CD14-positive monocyte (primary cell): ENCODE results near the gene OSBPL9. TPM values are rescaled to one million over a fixed set of nuclear protein-coding genes. Genes with fewer than 3 reads are reported as not detected.
"Not testable (repeated sequence)": the region's sequence is repeated elsewhere in the genome, so short reads cannot be mapped to it uniquely, and the experiment has no call there.

ENCODE experiments used
- DNase-seq, 3 donors: peaks; one replicate each; pipeline ENCODE4 v3.0.0-alpha.2; 2011 to 2022
- H2AFZ ChIP-seq: 2 replicates; pipeline ENCODE4 v1.6.0; 2012; ENCODE audit warnings: mild to moderate bottlenecking, low read depth, low read length, inconsistent platforms; ENCODE audit not compliant: insufficient read depth, poor library complexity, severe bottlenecking
- H3K27ac ChIP-seq, 2 donors: 1 replicate in 1 of 2; 2 replicates in 1 of 2; pipeline ENCODE4 v1.5.1; 2012 to 2013; ENCODE audit warnings: low read length in 2 of 2, control low read depth in 1 of 2, inconsistent platforms in 1 of 2, low read depth in 1 of 2, mild to moderate bottlenecking in 1 of 2
- H3K27me3 ChIP-seq, 2 donors: one replicate each; pipeline versions ENCODE4 v1.6.0 to v1.6.1; 2011 to 2013; ENCODE audit warnings: low read length in 2 of 2; ENCODE audit not compliant: control insufficient read depth in 2 of 2, insufficient read depth in 2 of 2
- H3K36me3 ChIP-seq, 2 donors: replicated peaks in 1 of 2; 1 replicate in 1 of 2; 2 replicates in 1 of 2; pipeline versions ENCODE4 v1.5.1 to v1.6.1; 2012 to 2013; ENCODE audit warnings: low read length in 2 of 2, control low read depth in 1 of 2, inconsistent platforms in 1 of 2, mild to moderate bottlenecking in 1 of 2; ENCODE audit not compliant: insufficient read depth in 2 of 2, control insufficient read depth in 1 of 2
- H3K4me1 ChIP-seq, 2 donors: 1 replicate in 1 of 2; 2 replicates in 1 of 2; pipeline versions ENCODE4 v1.5.1 to v1.6.1; 2012 to 2013; ENCODE audit warnings: low read length in 2 of 2, control low read depth in 1 of 2, inconsistent platforms in 1 of 2, mild to moderate bottlenecking in 1 of 2, moderate library complexity in 1 of 2; ENCODE audit not compliant: insufficient read depth in 2 of 2, control insufficient read depth in 1 of 2
- H3K4me2 ChIP-seq: replicated peaks from 2 replicates; pipeline ENCODE3; 2012; ENCODE audit warnings: low read length, moderate library complexity, mild to moderate bottlenecking; ENCODE audit not compliant: poor library complexity, severe bottlenecking; ENCODE audit errors: extremely low read depth
- H3K4me3 ChIP-seq, 3 experiments: fragments of 200-600 bp in 1 of 3; sonication (generic) in 1 of 3; replicated peaks in 1 of 3; 1 replicate in 2 of 3; 2 replicates in 1 of 3; pipeline ENCODE4 v1.5.1; 2011 to 2013; ENCODE audit warnings: low read length in 3 of 3, mild to moderate bottlenecking in 3 of 3, control low read depth in 2 of 3, low read depth in 2 of 3, inconsistent platforms in 1 of 3, moderate library complexity in 1 of 3
- H3K79me2 ChIP-seq: 2 replicates; pipeline ENCODE4 v1.6.0; 2012; ENCODE audit warnings: mild to moderate bottlenecking, control low read depth, inconsistent platforms, low read length, moderate library complexity; ENCODE audit not compliant: insufficient read depth
- H3K9ac ChIP-seq: 2 replicates; pipeline ENCODE4 v1.6.0; 2017; ENCODE audit warnings: low read length, mild to moderate bottlenecking; ENCODE audit not compliant: insufficient read depth, poor library complexity, severe bottlenecking
- H3K9me3 ChIP-seq, 2 donors: replicated peaks in 1 of 2; 1 replicate in 1 of 2; 2 replicates in 1 of 2; pipeline versions ENCODE4 v1.5.1 to v1.6.1; 2012 to 2013; ENCODE audit warnings: low read length in 2 of 2, control low read depth in 1 of 2; ENCODE audit not compliant: control insufficient read depth in 1 of 2, insufficient read depth in 1 of 2
- H4K20me1 ChIP-seq: 2 replicates; pipeline ENCODE4 v1.6.0; 2012; ENCODE audit warnings: mild to moderate bottlenecking, low read length, control low read depth, moderate library complexity; ENCODE audit not compliant: insufficient read depth
- H3K27ac Mint-ChIP-seq, 7 donors: one replicate each; pipeline ENCODE4 v1.8.0; 2020; ENCODE audit warnings: mild to moderate bottlenecking in 7 of 7, mixed read lengths in 7 of 7, moderate library complexity in 6 of 7, inconsistent platforms in 2 of 7
- H3K27me3 Mint-ChIP-seq, 3 donors: one replicate each; pipeline ENCODE4 v1.8.0; 2021 to 2022; ENCODE audit warnings: low read depth in 3 of 3, mild to moderate bottlenecking in 3 of 3, mixed read lengths in 3 of 3, moderate library complexity in 3 of 3, inconsistent platforms in 1 of 3
- H3K36me3 Mint-ChIP-seq, 2 donors: one replicate each; pipeline ENCODE4 v1.8.0; 2020; ENCODE audit warnings: mixed read lengths in 2 of 2, inconsistent platforms in 1 of 2, mild to moderate bottlenecking in 1 of 2
- H3K4me1 Mint-ChIP-seq: one replicate; pipeline ENCODE4 v1.8.0; 2020; ENCODE audit warnings: mild to moderate bottlenecking, mixed read lengths
- H3K4me3 Mint-ChIP-seq, 2 donors: one replicate each; pipeline ENCODE4 v1.8.0; 2020; ENCODE audit warnings: mild to moderate bottlenecking in 2 of 2, mixed read lengths in 2 of 2, moderate library complexity in 1 of 2
- H3K9me3 Mint-ChIP-seq, 7 donors: one replicate each; pipeline ENCODE4 v1.8.0; 2020 to 2022; ENCODE audit warnings: mixed read lengths in 7 of 7, mild to moderate bottlenecking in 6 of 7, moderate library complexity in 6 of 7, inconsistent platforms in 2 of 7
- CTCF ChIP-seq: fragments of 200-600 bp; IDR thresholded peaks from one replicate; pipeline ENCODE4 v1.8.0; 2022; ENCODE audit warnings: antibody characterized with exemption, mild to moderate bottlenecking
- WGBS: methylation state at CpG from one replicate; pipeline ENCODE4 v1.1.5; 2013; ENCODE audit warnings: missing lambda C conversion rate; ENCODE audit not compliant: insufficient coverage; 5-methylcytosine and 5-hydroxymethylcytosine counted together
- intact Hi-C, 2 donors: fragments of 100-400 bp; cut with micrococcal nuclease; formaldehyde crosslinking; loops; one replicate each; pipeline versions ENCODE4 v1.15.0 to v1.15.1; 2023
- polyA plus RNA-seq, 3 donors: library from polyadenylated mRNA; depleted of rRNA in 1 of 3; unstranded in 2 of 3; stranded (reverse) in 1 of 3; fragments of 300-500 nt in 2 of 3; fragments of >200 nt in 1 of 3; fragmentation: Illumina TruSeq in 2 of 3; gene quantifications; 1 replicate in 2 of 3; 2 replicates in 1 of 3; pipeline ENCODE4 v1.2.3, GENCODE V29; 2012 to 2021

The OSBPL9 gene
- polyA plus RNA-seq, 3 donors = 22.2 to 41.4 (median 31.3) TPM

- Mint-ChIP-seq H3K4me1 (peaks cover 37% of the 10 kb centered on the region), H3K36me3 (peaks cover 2 to 5% of the 10 kb centered on the region in 2 donors), H3K27ac (peak overlapping the region in 1 of 7 donors; percentile 7), H3K9me3 (peaks cover 0 to 1% (median 0%) of the 10 kb centered on the region in 7 donors), H3K4me3 (no peak overlapping the region), H3K27me3 (peaks cover 0 to 1% (median 0%) of the 10 kb centered on the region in 3 donors)
- no peak for TF ChIP-seq CTCF
- Histone ChIP-seq H3K9me3 (no peaks in the 10 kb centered on the region), H3K9ac (no peak overlapping the region), H3K4me3 (no peak overlapping the region), H3K27me3 (no peaks in the 10 kb centered on the region), H3K27ac (no peak overlapping the region), H4K20me1 (peaks cover 69% of the 10 kb centered on the region), H2AFZ (no peak overlapping the region), H3K4me2 (no peak overlapping the region), H3K79me2 (peaks cover 68% of the 10 kb centered on the region), H3K4me1 (peaks cover 16 to 18% of the 10 kb centered on the region in 2 donors), H3K36me3 (no peaks in the 10 kb centered on the region)
- WGBS = 100% methylated on average over 2 of the region's 4 CpGs
- no peak for DNase-seq
- intact Hi-C loops = no loop called here
Observed at GRCh38 chr1:51732701-51733425, 116.0 kb downstream of the OSBPL9 start.

GRCh38 chr1:51733426-51733774, 116.5 kb downstream of the OSBPL9 start:
- H3K36me3 ChIP-seq, H3K4me3 ChIP-seq, H3K4me2 ChIP-seq, H3K27me3 Mint-ChIP-seq, intact Hi-C loops, H3K9me3 ChIP-seq, DNase-seq, H3K4me3 Mint-ChIP-seq, H3K27me3 ChIP-seq, H3K36me3 Mint-ChIP-seq, H2AFZ ChIP-seq, H3K9me3 Mint-ChIP-seq, H3K27ac ChIP-seq, H3K9ac ChIP-seq: not testable (repeated sequence)
- Histone ChIP-seq H3K4me1 (peaks cover 16 to 17% of the 10 kb centered on the region in 2 donors), H4K20me1 (peaks cover 67% of the 10 kb centered on the region), H3K79me2 (peaks cover 71% of the 10 kb centered on the region)
- H3K27ac Mint-ChIP-seq = peak overlapping the region in 1 of 7 donors; percentile 35
- WGBS = 92% methylated on average over 4 of the region's 7 CpGs
- peaks cover 33% of the 10 kb centered on the region for H3K4me1 Mint-ChIP-seq
